GM21447 (cell line): ENCODE results near the gene DESI1.
A peak's percentile ranks its signal among the peaks of the same experiment; 100 is the strongest.
"Not testable (repeated sequence)": the region's sequence is repeated elsewhere in the genome, so short reads cannot be mapped to it uniquely, and the experiment has no call there.

Source experiments
- ATAC-seq: cut with Tn5 transposase; IDR thresholded peaks from one replicate; pipeline ENCODE4 v1.9.1; 2021; ENCODE audit not compliant: unreplicated experiment

Gene DESI1

GRCh38 chr22:41636467-41636866, 15.6 kb upstream of the DESI1 start:
- no peak for ATAC-seq

- ATAC-seq = not testable (repeated sequence)
Measured at GRCh38 chr22:41634610-41635009, 13.8 kb upstream of the DESI1 start.

GRCh38 chr22:41631615-41632014, 10.8 kb upstream of the DESI1 start:
- ATAC-seq = not testable (repeated sequence)

GRCh38 chr22:41631115-41631514, 10.3 kb upstream of the DESI1 start:
- not testable (repeated sequence) for ATAC-seq

GRCh38 chr22:41625577-41625976, 4.7 kb upstream of the DESI1 start:
- ATAC-seq = no peak

- ATAC-seq = no peak
Measured at GRCh38 chr22:41621911-41622179, 1.0 kb upstream of the DESI1 start.

GRCh38 chr22:41621099-41621910, 462 bp upstream of the DESI1 start, which contains the start of gene XRCC6:
Gene XRCC6 (plus strand): TSS chr22:41621295. CDS start chr22:41622005, 710 bp downstream.
- ATAC-seq = peak; percentile 80

GRCh38 chr22:41619979-41620588, 759 bp downstream of the DESI1 start:
- ATAC-seq = no peak

- no peak for ATAC-seq
Measured at GRCh38 chr22:41613456-41613855, 7.4 kb downstream of the DESI1 start.

GRCh38 chr22:41612603-41613306, 8.1 kb downstream of the DESI1 start:
- no peak for ATAC-seq

- no peak for ATAC-seq
Measured at GRCh38 chr22:41608386-41608785, 12.5 kb downstream of the DESI1 start.

GRCh38 chr22:41603873-41604332, 16.9 kb downstream of the DESI1 start:
- peak; percentile 85 for ATAC-seq

- ATAC-seq = no peak
Measured at GRCh38 chr22:41600976-41601375, 19.9 kb downstream of the DESI1 start.

- no peak for ATAC-seq
Measured at GRCh38 chr22:41598891-41599635, 21.8 kb downstream of the DESI1 start.

GRCh38 chr22:41598081-41598480, 22.8 kb downstream of the DESI1 start:
- no peak for ATAC-seq

GRCh38 chr22:41597635-41597953, 23.2 kb downstream of the DESI1 start:
- no peak for ATAC-seq

GRCh38 chr22:41596776-41597634, 23.8 kb downstream of the DESI1 start:
- no peak for ATAC-seq

- no peak for ATAC-seq
Measured at GRCh38 chr22:41595703-41596102, 25.1 kb downstream of the DESI1 start.

- ATAC-seq = not testable (repeated sequence)
Measured at GRCh38 chr22:41593336-41593960, 27.4 kb downstream of the DESI1 start.
